ENCODE results near the gene DMC1. TPM values are rescaled to one million over a fixed set of nuclear protein-coding genes. Genes with fewer than 3 reads are reported as not detected.

The DMC1 gene
- total and polyA plus RNA-seq, 2 of the 13 experiments (the other 11 are each of a cell fraction or from before 2014, with no cell fraction given) = 0.82 TPM; not detected in 1

GRCh38 chr22:38506118-38506962 is 63.6 kb downstream of the DMC1 start, which contains the start of gene DDX17 (continued):
- TF ChIP-seq, protein P1, sequence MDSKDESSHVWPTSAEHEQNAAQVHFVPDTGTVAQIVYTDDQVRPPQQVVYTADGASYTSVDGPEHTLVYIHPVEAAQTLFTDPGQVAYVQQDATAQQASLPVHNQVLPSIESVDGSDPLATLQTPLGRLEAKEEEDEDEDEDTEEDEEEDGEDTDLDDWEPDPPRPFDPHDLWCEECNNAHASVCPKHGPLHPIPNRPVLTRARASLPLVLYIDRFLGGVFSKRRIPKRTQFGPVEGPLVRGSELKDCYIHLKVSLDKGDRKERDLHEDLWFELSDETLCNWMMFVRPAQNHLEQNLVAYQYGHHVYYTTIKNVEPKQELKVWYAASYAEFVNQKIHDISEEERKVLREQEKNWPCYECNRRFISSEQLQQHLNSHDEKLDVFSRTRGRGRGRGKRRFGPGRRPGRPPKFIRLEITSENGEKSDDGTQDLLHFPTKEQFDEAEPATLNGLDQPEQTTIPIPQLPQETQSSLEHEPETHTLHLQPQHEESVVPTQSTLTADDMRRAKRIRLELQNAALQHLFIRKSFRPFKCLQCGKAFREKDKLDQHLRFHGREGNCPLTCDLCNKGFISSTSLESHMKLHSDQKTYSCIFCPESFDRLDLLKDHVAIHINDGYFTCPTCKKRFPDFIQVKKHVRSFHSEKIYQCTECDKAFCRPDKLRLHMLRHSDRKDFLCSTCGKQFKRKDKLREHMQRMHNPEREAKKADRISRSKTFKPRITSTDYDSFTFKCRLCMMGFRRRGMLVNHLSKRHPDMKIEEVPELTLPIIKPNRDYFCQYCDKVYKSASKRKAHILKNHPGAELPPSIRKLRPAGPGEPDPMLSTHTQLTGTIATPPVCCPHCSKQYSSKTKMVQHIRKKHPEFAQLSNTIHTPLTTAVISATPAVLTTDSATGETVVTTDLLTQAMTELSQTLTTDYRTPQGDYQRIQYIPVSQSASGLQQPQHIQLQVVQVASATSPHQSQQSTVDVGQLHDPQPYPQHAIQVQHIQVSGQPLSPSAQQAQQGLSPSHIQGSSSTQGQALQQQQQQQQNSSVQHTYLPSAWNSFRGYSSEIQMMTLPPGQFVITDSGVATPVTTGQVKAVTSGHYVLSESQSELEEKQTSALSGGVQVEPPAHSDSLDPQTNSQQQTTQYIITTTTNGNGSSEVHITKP (CRISPR knock-in tag; IDR thresholded peaks at IDR 0.05; ENCODE audit: low read depth) = no peak
- TF ChIP-seq KMT2B (CRISPR knock-in tag; IDR thresholded peaks at IDR 0.05) = no peak
- TF ChIP-seq, protein P2, sequence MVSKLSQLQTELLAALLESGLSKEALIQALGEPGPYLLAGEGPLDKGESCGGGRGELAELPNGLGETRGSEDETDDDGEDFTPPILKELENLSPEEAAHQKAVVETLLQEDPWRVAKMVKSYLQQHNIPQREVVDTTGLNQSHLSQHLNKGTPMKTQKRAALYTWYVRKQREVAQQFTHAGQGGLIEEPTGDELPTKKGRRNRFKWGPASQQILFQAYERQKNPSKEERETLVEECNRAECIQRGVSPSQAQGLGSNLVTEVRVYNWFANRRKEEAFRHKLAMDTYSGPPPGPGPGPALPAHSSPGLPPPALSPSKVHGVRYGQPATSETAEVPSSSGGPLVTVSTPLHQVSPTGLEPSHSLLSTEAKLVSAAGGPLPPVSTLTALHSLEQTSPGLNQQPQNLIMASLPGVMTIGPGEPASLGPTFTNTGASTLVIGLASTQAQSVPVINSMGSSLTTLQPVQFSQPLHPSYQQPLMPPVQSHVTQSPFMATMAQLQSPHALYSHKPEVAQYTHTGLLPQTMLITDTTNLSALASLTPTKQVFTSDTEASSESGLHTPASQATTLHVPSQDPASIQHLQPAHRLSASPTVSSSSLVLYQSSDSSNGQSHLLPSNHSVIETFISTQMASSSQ (IDR thresholded peaks at IDR 0.05; ENCODE audit: low read depth) = no peak
- TF ChIP-seq, protein P2 (CRISPR knock-in tag; IDR thresholded peaks at IDR 0.05; ENCODE audit: borderline replicate concordance) = no peak
- peak; percentile 48; the same call in 1 of the 2 replicates for TF ChIP-seq ZNF501 (CRISPR knock-in tag; IDR thresholded peaks at IDR 0.05)
- TF ChIP-seq RELA (CRISPR knock-in tag; IDR thresholded peaks at IDR 0.05) = no peak
- no peak for TF ChIP-seq ZNF512B (CRISPR knock-in tag; IDR thresholded peaks at IDR 0.05; ENCODE audit: borderline replicate concordance)
- TF ChIP-seq NFRKB (IDR thresholded peaks at IDR 0.05) = peak; percentile 88
- TF ChIP-seq PHF20 (CRISPR knock-in tag; IDR thresholded peaks at IDR 0.05) = no peak; the same call in 1 of the 2 replicates
- no peak for TF ChIP-seq HHEX (CRISPR knock-in tag; IDR thresholded peaks at IDR 0.05)
- TF ChIP-seq NR2C2 (CRISPR knock-in tag; IDR thresholded peaks at IDR 0.05; ENCODE audit: borderline replicate concordance) = no peak
- TF ChIP-seq, protein P3, sequence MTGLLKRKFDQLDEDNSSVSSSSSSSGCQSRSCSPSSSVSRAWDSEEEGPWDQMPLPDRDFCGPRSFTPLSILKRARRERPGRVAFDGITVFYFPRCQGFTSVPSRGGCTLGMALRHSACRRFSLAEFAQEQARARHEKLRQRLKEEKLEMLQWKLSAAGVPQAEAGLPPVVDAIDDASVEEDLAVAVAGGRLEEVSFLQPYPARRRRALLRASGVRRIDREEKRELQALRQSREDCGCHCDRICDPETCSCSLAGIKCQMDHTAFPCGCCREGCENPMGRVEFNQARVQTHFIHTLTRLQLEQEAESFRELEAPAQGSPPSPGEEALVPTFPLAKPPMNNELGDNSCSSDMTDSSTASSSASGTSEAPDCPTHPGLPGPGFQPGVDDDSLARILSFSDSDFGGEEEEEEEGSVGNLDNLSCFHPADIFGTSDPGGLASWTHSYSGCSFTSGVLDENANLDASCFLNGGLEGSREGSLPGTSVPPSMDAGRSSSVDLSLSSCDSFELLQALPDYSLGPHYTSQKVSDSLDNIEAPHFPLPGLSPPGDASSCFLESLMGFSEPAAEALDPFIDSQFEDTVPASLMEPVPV (CRISPR knock-in tag; IDR thresholded peaks at IDR 0.05) = no peak
- peak; percentile 83 for TF ChIP-seq ZSCAN22 (CRISPR knock-in tag; IDR thresholded peaks at IDR 0.05)
- no peak for TF ChIP-seq MEF2D (CRISPR knock-in tag; IDR thresholded peaks at IDR 0.05)
- TF ChIP-seq KLF6 (CRISPR knock-in tag; IDR thresholded peaks at IDR 0.05) = no peak; the same call in 1 of the 2 replicates
- no peak for TF ChIP-seq ZFP37 (CRISPR knock-in tag; IDR thresholded peaks at IDR 0.05; ENCODE audit: borderline replicate concordance)
- TF ChIP-seq MAFF (IDR thresholded peaks at IDR 0.05; ENCODE audit: low read depth, low read length) = no peak
